HG03378 (cell line): ENCODE measurements around the gene RARA.
A peak's percentile ranks its signal among the peaks of the same experiment; 100 is the strongest.

Experiments
- ATAC-seq: cut with Tn5 transposase; IDR thresholded peaks from one replicate; pipeline ENCODE4 v1.9.1; 2021; ENCODE audit warnings: mild to moderate bottlenecking, moderate library complexity; ENCODE audit not compliant: unreplicated experiment

Gene RARA

DNA sequence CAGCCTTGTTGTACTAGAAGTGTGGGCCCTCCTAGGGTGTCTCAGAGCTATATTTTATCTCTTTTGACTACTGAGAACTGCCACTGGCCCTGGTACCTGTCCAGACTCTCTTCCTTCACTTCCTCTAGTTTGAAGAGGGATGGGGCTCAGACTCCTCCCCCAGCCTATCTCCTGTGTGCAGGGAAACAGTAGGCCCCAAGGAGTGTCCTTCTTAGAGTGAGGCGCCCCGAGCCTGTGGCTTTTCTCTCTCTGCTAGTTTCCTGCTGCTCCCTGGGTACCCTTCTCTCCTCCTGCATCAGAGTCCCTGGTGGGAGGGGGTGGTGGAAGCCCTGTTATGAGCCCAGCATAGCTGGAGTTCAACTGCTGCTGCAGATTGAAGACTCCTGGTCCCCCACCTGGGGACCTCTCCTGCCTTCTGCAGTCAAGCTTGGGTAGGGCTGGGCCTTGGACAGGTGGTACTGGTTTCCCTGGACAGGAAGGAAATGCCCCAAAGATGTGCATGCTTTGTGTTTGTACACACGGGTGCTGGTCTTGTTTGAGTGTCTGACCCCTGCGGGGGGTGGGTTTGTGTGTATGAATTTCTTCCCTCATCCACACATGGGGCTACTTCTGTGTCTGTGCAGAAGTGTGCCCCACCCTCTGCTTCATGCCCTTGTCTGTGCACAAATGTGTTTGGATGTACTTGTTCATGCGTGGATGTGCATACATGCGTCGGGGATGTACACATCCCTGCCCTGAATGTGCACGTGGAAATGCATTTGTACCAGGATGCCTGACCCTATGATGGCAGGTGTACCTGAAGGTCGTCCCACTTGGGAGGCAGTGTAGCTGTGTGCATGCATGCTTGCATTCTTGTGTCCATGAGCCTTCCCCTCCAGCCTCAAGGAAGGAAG lies 6.9 kb downstream of the RARA start:
- ATAC-seq, result no peak

DNA sequence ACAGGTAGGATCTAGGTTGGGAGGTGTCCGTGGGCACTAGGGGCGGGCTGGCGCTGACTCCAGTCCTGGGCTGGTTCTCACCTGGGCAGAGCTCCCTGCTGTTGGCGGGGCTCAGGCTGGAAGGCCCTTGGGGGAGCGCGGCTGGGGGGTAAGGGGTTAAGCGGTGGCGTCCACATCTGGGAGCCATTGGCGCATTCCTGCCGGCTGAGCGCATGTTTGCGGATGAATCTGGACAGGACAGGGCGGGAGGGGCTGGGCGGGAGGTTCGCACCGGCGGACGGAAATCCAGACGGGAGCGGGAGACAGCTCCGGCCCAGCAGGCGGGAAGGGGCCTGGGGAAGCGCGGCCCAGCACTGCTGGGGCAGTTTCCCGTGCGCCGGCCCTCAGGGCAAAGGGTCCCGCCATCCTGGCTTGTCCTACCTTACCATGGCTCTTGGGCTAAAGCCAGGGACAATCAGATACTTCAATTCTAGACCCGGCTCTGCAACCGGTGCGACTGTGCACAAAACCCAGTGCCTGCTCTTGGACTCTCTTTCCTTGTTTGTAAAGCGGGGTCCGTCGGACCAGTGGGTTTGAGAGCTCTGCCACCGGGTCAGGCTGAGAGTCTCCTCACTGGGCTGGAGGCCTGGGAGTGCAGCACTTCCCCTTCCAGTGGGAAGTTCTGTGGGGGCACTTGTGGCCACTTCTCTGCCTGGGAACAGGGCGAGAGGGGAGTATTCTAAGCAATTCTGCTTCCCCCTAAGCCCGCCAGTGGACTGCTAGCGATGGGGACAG lies 7.8 kb downstream of the RARA start:
- no peak for ATAC-seq

GRCh38 chr17:40317345-40317873 lies 8.4 kb downstream of the RARA start:
- ATAC-seq, result no peak

DNA sequence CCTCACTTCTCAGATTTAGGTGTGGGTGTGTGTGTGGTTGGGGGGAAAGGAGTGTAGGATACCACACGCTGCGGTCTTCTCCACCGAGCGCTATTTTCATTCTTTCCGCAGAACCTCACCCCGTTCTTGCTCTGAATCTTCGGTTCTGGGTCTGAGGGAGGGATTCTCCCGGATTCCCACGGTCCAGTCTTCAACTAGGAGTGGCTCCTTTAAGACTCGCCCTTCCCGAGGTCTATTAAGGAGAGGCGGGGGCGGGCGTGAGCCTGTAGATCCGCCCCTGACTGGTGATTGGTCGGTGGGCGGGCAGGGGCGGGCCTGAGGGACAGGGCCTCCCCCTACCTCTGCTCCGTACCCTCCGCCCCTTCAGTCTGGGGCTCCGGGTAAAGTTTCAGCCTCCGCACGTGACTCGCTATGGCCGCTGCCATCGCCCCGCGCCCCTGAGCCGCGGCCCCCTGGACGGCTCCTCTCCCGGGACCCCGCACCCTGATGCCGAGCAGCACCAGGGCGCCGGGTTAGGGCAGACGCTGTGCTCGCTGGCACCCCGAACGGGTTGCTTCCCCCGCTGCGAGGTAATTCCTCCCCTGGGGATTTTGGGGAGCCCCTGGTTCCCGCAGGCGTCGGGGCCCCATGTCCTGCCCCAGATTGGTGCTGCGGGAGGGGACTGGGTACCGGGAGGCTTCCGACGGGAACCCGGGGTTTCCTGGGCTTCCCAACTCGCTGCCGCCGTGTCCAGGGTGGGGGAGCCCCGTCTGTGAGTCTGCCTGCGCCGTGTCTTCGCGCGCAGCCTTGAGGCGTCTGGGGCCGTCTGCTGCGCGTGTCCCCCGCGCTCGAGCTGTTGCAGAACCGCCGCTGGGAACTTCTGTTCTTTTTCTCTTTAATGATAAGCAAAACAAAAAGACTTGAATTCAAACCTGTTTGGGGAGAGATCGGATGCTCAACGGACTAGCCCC lies 9.2 kb downstream of the RARA start:
- no peak for ATAC-seq

DNA sequence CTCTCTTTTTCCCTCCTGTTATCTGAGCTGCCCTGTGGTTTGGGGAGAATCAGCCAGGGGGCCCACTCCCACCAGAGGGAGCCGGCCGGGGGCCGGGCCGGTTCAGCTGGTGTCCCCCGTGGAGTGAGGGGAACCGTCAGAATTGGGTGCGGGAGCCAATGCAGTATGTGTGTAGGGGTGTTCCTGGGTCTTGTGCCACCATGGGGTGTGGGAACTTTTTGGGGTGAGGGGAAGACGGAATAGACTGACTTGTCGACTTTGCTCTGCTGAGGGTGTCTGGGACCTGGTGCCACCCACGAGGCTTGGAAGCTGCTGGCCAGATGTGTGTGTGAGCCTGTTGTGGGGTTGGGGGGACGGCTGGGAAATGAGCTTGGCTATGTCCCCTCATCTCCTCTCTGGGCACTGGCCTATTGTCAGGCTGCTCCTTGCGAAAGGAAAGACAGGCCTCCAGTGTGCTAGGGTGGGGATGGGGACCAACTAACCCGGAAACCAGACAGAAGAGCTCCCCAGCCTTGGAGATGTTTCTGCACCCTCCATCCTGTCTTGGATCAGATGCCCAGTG lies 9.9 kb downstream of the RARA start:
- ATAC-seq, result no peak

DNA sequence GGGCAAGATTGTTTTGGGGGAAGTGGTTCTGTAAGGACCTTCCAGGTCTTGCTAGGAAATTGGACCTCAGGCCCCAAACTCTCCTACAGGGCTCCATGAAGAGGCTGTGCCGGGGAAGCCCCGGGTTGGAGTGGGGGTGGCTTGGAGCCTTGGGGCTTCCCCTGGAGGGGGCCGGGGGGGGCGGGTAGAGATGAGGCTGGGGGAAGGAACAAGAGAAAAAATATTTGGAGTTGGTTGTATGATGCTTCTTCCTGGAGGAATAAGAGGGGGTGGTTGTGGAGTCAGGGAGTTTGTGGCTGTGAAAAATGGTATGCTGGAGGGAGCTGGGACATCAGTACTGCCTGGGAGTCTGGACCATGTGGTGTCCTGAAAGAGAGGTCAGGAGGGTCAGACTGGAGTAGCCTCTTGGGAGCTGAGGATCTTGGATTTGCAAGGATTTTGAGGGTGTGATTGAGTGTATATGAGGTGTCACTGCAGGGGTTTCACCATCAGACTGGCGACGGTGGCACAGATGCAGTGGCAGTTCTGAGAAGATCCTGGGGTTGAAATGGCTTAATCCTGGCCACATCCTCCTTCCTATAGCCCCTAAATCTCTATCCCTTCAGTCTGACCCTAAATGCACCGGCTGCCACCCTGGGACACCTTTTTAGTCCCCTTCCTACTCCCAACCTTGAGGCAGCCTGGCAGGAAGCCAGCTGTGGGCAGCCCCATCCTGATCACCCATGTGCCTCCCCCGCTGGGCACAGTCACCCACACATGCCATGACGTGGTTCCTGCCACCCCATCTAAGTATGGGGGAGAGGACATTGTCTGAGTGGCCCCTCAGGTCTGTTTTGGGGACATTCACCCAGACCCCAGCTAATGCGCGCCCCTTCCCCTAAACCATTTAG lies 10.9 kb downstream of the RARA start:
- ATAC-seq, result no peak

DNA sequence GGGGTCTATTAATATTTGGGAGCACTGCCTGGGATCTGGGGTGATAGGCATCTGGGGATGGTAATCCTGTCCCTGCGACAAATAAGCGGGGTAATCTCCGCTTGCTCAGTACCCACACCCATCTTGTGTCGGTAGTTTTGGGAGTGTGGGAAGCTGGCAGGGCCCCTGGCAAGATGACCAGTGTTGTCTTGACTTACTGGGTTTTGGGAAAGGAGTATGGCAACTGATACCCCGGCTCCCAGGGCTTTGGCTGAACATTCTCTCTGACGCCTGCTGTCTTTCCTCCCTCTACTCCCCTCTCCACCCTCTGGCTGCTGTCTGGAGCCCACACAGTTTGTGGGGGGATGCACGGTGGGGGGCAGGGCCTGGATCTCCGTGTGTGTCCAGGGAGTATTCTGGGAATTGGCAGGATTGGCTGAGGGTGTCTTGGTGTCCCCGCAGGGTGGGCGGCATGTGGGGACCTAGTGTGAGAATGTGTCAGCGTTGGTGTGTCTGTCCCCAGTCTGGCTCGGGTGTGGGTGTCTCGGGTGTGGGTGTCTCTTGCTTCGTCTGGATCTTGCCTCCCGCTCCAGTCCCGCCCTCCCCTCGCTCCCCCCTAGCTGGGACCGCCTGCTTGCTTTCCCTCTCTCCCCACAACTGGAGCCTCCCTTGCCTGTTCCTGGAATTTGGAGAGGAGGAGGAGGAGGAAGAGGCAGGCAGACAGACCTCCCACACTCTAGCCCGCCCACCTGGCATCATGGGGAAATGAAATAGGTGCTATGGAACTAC lies 12.0 kb downstream of the RARA start:
- no peak for ATAC-seq

DNA sequence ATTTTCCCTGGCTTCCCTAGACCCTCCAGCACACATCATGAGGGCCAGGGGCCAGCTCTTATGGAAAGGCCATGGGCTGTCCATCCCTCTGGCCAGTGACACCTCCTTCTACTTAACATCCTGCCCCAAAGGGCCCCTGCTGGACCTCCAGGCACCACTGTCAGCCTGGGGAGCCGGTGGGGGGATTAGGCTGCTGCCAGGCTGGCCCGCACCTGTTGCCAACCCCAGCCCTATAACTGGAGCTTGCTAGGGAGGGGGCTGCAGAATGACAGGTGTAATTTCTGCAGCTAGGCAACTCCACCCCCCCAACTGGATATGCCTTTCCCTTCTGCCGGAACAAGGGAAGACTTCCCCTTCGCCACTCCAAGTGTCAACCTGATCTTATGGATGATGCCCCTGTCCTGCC lies 12.5 kb downstream of the RARA start:
- no peak for ATAC-seq

DNA sequence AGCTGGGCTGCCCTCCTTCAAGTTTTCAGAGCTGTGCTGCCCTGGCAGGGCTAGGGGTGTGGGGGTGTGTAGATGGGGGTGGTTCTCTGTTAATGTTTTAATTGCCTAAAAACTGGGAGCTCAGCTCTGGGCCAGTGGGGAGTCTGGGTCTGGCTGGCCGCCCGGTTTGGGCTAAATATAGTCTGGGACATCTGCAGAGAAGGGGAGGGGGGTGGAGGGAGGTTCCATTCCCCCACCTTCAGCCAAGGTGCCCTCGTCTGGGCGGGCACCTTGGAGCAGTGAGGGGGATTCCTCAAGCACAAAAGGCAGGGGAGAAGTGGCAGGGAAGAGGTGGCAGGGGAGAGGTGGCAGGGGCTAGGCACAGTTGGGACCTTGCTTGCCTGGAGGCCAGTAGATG lies 13.0 kb downstream of the RARA start:
- ATAC-seq, result no peak

DNA sequence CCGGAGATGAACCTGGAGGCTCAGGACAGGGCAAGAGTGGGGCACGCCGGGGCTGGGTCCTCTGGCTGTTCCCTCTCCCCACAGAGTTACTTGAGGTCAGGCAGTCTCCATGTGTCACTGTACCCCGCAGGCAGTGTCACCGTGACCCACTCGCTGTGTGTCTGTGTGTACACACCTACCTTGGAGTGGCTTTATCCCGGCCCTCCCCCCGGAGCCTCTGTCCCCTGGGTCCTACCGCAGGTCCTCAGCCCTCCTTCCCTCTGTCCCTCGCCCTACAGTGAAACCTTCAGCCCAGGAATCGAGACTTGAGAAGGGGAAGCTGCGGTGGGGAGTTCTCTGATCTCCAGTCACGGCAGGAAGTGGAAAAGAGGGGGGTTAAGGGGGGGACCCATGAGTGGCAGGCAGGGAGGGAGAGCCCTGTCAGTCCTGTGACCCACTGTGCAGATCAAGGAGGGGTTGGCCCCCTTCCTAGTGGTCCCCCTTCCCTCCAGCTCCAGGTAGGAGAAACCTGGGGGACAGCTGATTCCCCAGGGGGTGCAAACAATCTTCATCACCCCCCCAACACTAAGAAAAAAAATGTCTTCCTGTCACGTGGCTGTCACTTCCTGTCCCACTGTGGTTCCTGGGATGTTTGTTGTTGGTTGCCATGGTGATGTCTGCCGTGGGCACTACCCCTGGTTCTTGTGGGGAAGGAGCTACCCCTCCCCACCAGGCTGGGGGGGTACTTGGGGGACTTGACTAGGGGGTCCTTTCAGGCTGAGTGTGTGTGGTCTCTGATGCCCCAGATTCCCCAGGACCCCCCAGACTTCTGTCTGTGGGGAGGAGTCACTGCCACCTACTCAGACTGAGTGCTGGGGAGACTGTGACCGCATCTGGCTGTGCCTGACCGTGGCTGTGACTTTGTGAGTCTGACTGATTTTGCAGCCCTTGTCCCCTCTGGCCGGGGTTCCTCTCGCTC lies 13.7 kb downstream of the RARA start:
- ATAC-seq, result peak; percentile 27

GRCh38 chr17:40323391-40324381 lies 14.7 kb downstream of the RARA start:
- no peak for ATAC-seq

- no peak for ATAC-seq
Observed at GRCh38 chr17:40325156-40326013, 16.4 kb downstream of the RARA start.

GRCh38 chr17:40326014-40326831 lies 17.2 kb downstream of the RARA start:
- no peak for ATAC-seq

DNA sequence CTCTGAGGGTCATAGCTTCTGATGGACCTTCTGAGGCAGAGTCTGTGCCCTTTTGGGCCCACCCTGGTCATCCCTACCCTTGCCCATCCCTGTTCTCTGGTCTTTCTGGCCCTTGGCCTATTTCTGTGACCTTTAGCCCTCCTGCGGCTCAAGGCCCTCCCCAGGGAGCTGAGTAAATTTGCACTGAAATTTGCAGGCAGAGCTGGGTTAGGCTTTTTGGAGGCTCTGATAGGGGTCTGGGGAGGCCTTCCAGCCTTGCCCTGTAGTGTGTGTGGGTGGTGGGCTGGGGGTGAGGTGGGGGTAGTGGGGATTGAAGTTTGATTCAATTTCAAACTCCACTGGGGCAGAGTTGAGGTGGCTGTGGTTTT lies 17.8 kb downstream of the RARA start:
- ATAC-seq, result no peak
